IPS-18c (cell line): ENCODE measurements around the gene ZNF829.
A peak's percentile ranks its signal among the peaks of the same experiment; 100 is the strongest.

Experiments used
- H3K4me3 ChIP-seq: 2 replicates; pipeline ENCODE4 v1.7.0; 2013; ENCODE audit warnings: low read depth, mild to moderate bottlenecking, low read length, moderate library complexity; ENCODE audit not compliant: insufficient read depth
- H3K9me3 ChIP-seq: one replicate; pipeline ENCODE4 v1.6.1; 2013; ENCODE audit warnings: mild to moderate bottlenecking, low read length, moderate library complexity; ENCODE audit not compliant: control insufficient read depth, insufficient read depth

The ZNF829 gene

GRCh38 chr19:36915992-36916830 lies at the start of gene ZNF829, which contains the start of gene ZNF568:
TSS of gene ZNF829 (minus strand) at chr19:36916291. CDS start at chr19:36915167, 1,124 bp downstream.
TSS of gene ZNF568 (plus strand) at chr19:36916332. CDS start at chr19:36922771, 6,439 bp downstream.
- Histone ChIP-seq H3K9me3 (no peaks in the 10 kb centered on the region), H3K4me3 (peak within 1 kb of the TSS; percentile 65)

GRCh38 chr19:36963280-36963679 lies 47.2 kb upstream of the ZNF829 start:
- H3K4me3 ChIP-seq, result no peak overlapping the region
- H3K9me3 ChIP-seq, result peaks cover 6% of the 10 kb centered on the region

- no peak overlapping the region for H3K4me3 ChIP-seq
- peaks cover 6% of the 10 kb centered on the region for H3K9me3 ChIP-seq
Observed at GRCh38 chr19:36962346-36962745, 46.3 kb upstream of the ZNF829 start.

- Histone ChIP-seq H3K4me3 (no peak overlapping the region), H3K9me3 (peaks cover 5% of the 10 kb centered on the region)
Observed at GRCh38 chr19:36950335-36951119, 34.4 kb upstream of the ZNF829 start.

GRCh38 chr19:36939153-36939552 lies 23.1 kb upstream of the ZNF829 start:
- no peak overlapping the region for H3K4me3 ChIP-seq
- H3K9me3 ChIP-seq, result peaks cover 2% of the 10 kb centered on the region

- H3K4me3 ChIP-seq, result no peak overlapping the region
- H3K9me3 ChIP-seq, result peaks cover 2% of the 10 kb centered on the region
Observed at GRCh38 chr19:36931684-36932083, 15.6 kb upstream of the ZNF829 start.

- Histone ChIP-seq H3K9me3 (no peaks in the 10 kb centered on the region), H3K4me3 (no peak overlapping the region)
Observed at GRCh38 chr19:36918090-36918489, 2.0 kb upstream of the ZNF829 start.

GRCh38 chr19:36916991-36917390 lies 900 bp upstream of the ZNF829 start:
- Histone ChIP-seq H3K9me3 (no peaks in the 10 kb centered on the region), H3K4me3 (peak overlapping the region; percentile 65)

- Histone ChIP-seq H3K4me3 (no peak overlapping the region), H3K9me3 (peaks cover 4% of the 10 kb centered on the region)
Observed at GRCh38 chr19:36898422-36898821, 17.7 kb downstream of the ZNF829 start.

GRCh38 chr19:36894849-36895383 lies 21.2 kb downstream of the ZNF829 start:
- H3K9me3 ChIP-seq, result peaks cover 4% of the 10 kb centered on the region

GRCh38 chr19:36891768-36892357 lies 24.2 kb downstream of the ZNF829 start:
- Histone ChIP-seq H3K9me3 (peaks cover 4% of the 10 kb centered on the region), H3K4me3 (no peak overlapping the region)

More at GRCh38 chr19:36894849-36895383, 21.2 kb downstream of the ZNF829 start:
- H3K4me3 ChIP-seq, result no peak overlapping the region

GRCh38 chr19:36876993-36877938 lies 38.8 kb downstream of the ZNF829 start:
- peaks cover 5% of the 10 kb centered on the region for H3K9me3 ChIP-seq

GRCh38 chr19:36851898-36852297 lies 64.2 kb downstream of the ZNF829 start:
- Histone ChIP-seq H3K9me3 (no peaks in the 10 kb centered on the region), H3K4me3 (peak overlapping the region; percentile 81; the same call in 1 of the 2 replicates)

More at GRCh38 chr19:36876993-36877938, 38.8 kb downstream of the ZNF829 start:
- no peak overlapping the region for H3K4me3 ChIP-seq

- H3K9me3 ChIP-seq, result no peaks in the 10 kb centered on the region
- H3K4me3 ChIP-seq, result peak within 1 kb of the TSS; percentile 81
Observed at GRCh38 chr19:36850559-36851442, 65.3 kb downstream of the ZNF829 start, which contains the start of gene ZNF345. TSS of gene ZNF345 (plus strand) at chr19:36850876. CDS start at chr19:36876831, 25,955 bp downstream.
